GM12878 (cell line): ENCODE results near the gene IL21. TPM values are rescaled to one million over a fixed set of nuclear protein-coding genes. Genes with fewer than 3 reads are reported as not detected.

Source experiments
- BCL11A ChIP-seq: IDR thresholded peaks from 2 replicates; pipeline ENCODE4 v1.6.1; 2011; ENCODE audit warnings: low read depth, low read length
- BCL3 ChIP-seq: IDR thresholded peaks from 2 replicates; pipeline ENCODE4 v1.6.1; 2011; ENCODE audit warnings: borderline replicate concordance, low read depth, mild to moderate bottlenecking, moderate library complexity, low read length; ENCODE audit not compliant: insufficient read depth, poor library complexity, severe bottlenecking
- BMI1 ChIP-seq: fragments of 450-650 bp; IDR thresholded peaks from 2 replicates; pipeline ENCODE4 v1.6.1; 2016; ENCODE audit warnings: mild to moderate bottlenecking, moderate library complexity, borderline replicate concordance
- CREB1 ChIP-seq: IDR thresholded peaks from 2 replicates; pipeline ENCODE4 v1.6.1; 2012; ENCODE audit warnings: low read depth, mild to moderate bottlenecking, inconsistent platforms
- CREM ChIP-seq: IDR thresholded peaks from 2 replicates; pipeline ENCODE4 v1.6.1; 2014; ENCODE audit warnings: antibody characterized with exemption, low read depth
- EP300 ChIP-seq, 2 experiments: fragments of 150-350 bp in 1 of 2; IDR thresholded peaks; 2 replicates each; pipeline ENCODE4 v1.6.1; 2011 to 2012; ENCODE audit warnings: low read depth in 2 of 2, low read length in 2 of 2, borderline replicate concordance in 1 of 2, improper control_type of control experiment in 1 of 2, inconsistent platforms in 1 of 2; ENCODE audit not compliant: control insufficient read depth in 1 of 2
- GABPA ChIP-seq: IDR thresholded peaks from 2 replicates; pipeline ENCODE4 v1.6.1; 2014; ENCODE audit warnings: antibody characterized with exemption, low read depth, mild to moderate bottlenecking, inconsistent platforms
- IKZF2 ChIP-seq, 2 experiments: fragments of 450-650 bp; IDR thresholded peaks; 2 replicates each; pipeline ENCODE4 v1.6.1; 2017; ENCODE audit warnings: mild to moderate bottlenecking in 2 of 2, moderate library complexity in 2 of 2
- MTA2 ChIP-seq: fragments of 450-650 bp; IDR thresholded peaks from 2 replicates; pipeline ENCODE4 v1.6.1; 2016; ENCODE audit warnings: low read depth, mild to moderate bottlenecking, moderate library complexity
- NBN ChIP-seq: fragments of 450-650 bp; IDR thresholded peaks from 2 replicates; pipeline ENCODE4 v1.6.1; 2016
- NFIC ChIP-seq: IDR thresholded peaks from 2 replicates; pipeline ENCODE4 v1.6.1; 2012; ENCODE audit warnings: low read depth, mild to moderate bottlenecking, inconsistent platforms, low read length, moderate library complexity
- NR2F1 ChIP-seq: fragments of 450-650 bp; conservative IDR thresholded peaks from 2 replicates; pipeline ENCODE4 v1.6.1; 2017; ENCODE audit warnings: mild to moderate bottlenecking
- PKNOX1 ChIP-seq: fragments of 450-650 bp; IDR thresholded peaks from 2 replicates; pipeline ENCODE4 v1.6.1; 2016; ENCODE audit warnings: mild to moderate bottlenecking
- POU2F2 ChIP-seq: IDR thresholded peaks from 3 replicates; pipeline ENCODE4 v1.6.1; 2011; ENCODE audit warnings: low read depth, mild to moderate bottlenecking, low read length, borderline replicate concordance
- RBBP5 ChIP-seq: fragments of 200-600 bp; sonication (generic); conservative IDR thresholded peaks from 2 replicates; pipeline ENCODE4 v1.6.1; 2016
- RELB ChIP-seq: fragments of 450-650 bp; IDR thresholded peaks from 2 replicates; pipeline ENCODE4 v1.6.1; 2017; ENCODE audit warnings: low read depth, mild to moderate bottlenecking, moderate library complexity
- RUNX3 ChIP-seq: IDR thresholded peaks from 2 replicates; pipeline ENCODE4 v1.6.1; 2012; ENCODE audit warnings: low read length, inconsistent platforms
- USF2 ChIP-seq: IDR thresholded peaks from 2 replicates; pipeline ENCODE4 v1.6.1; 2011; ENCODE audit warnings: low read depth, low read length, improper control_type of control experiment, borderline replicate concordance
- polyA plus RNA-seq, 11 experiments: library from polyadenylated mRNA; depleted of rRNA in 4 of 11; unstranded in 6 of 11; stranded (reverse) in 5 of 11; fragments of >200 nt; fragmentation: Nextera tagmentation in 4 of 11; fragmentation: Illumina TruSeq in 1 of 11; extraction: Ambion mirVana in 4 of 11; extraction: Trizol in 1 of 11; gene quantifications; 1 replicate in 1 of 11; 2 replicates in 10 of 11; pipeline versions ENCODE4 v1.2.1 to v1.2.3, GENCODE V29; 2011 to 2016; ENCODE audit warnings: inconsistent platforms in 2 of 11, missing spikeins in 2 of 11, low read depth in 1 of 11
- total RNA-seq, 4 experiments: library from RNA; depleted of rRNA in 3 of 4; stranded (reverse); fragments of >200 nt in 3 of 4; fragmentation: Illumina TruSeq in 1 of 4; extraction: Trizol in 1 of 4; gene quantifications; 2 replicates each; pipeline versions ENCODE4 v1.2.1 to v1.2.3, GENCODE V29; 2013 to 2021

IL21 gene
- total and polyA plus RNA-seq, 10 of the 15 experiments (the other 5 are each of a cell fraction or from before 2014, with no cell fraction given) = not detected

GRCh38 chr4:122632396-122633143 is 11.7 kb upstream of the IL21 start (continued):
- TF ChIP-seq BCL3 (no peak), NFIC (peak; percentile 82), USF2 (no peak), POU2F2 (peak; percentile 96), NBN (0 out of 2 replicates have a peak, but pooled peaks have one; percentile 27), RBBP5 (no peak), RUNX3 (peak; percentile 90), BCL11A (peak; percentile 89), CREM (peak; percentile 35; the same call in 1 of the 2 replicates), CREB1 (peak; percentile 75), GABPA (0 out of 2 replicates have a peak, but pooled peaks have one; percentile 41), MTA2 (peak; percentile 92), EP300 (IDR thresholded peaks at IDR 0.05; ENCODE audit: borderline replicate concordance in 1 of 2, control insufficient read depth in 1 of 2, low read depth in 2 of 2, low read length in 2 of 2) (peak in 1 of 2 experiments; percentile 39; a peak in 1 of 4 replicates), RELB (peak; percentile 27; the same call in 1 of the 2 replicates), PKNOX1 (peak; percentile 72), NR2F1 (peak; percentile 73), BMI1 (peak; percentile 55), IKZF2 (IDR thresholded peaks at IDR 0.05) (peak; percentile 87 to 91)
- TF ChIP-seq, all 136 proteins: peak for 29
